ENCODE measurements around the gene VPS8. TPM values are rescaled to one million over a fixed set of nuclear protein-coding genes. Genes with fewer than 3 reads are reported as not detected.
A peak's percentile ranks its signal among the peaks of the same experiment; 100 is the strongest.

The VPS8 gene
- total and polyA plus RNA-seq, 2 of the 8 experiments (the other 6 are each of a cell fraction or from before 2014, with no cell fraction given), result 13.0 to 41.0 TPM

DNA sequence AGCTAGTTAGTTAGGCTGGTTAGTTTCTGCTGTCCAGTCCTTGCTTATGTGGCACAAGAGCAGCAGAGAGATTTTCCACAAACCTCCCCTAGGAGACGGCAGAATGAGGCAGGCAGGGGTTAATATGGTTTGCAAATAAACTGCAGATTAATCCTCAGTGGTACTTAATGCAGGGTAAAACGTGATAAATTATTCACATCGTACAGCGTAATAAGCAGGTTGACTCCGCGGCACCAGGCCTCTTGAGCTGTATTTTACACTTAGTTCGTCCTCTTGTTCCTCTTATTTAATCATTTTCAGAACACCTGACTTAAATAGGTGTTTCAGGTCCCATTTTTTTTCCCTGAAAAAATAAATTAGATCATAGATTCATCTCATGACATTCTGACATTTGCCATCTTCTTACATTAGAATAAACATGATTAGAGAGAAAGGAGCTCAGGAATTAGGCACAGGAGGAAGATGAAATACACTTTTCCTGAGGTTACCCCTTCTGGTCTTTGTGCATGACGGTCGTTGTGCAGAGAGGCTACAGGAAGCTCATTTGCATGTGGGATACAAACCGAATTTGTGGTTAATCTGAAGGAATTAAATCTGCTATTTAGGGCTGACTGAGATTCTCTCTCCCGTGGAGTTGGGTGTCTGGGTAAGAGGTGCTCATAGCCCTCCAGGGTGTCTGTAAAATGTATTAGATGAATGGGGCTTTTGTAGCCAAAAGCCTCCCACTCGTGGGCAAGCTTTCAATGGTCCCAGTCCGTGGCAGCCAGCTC is 27.1 kb upstream of the VPS8 start:
- Histone ChIP-seq H4K20me1 (replicated peaks in 1 of 2; ENCODE audit: control insufficient read depth in 1 of 2, insufficient read depth in 2 of 2, low read length in 2 of 2) (no peaks in the 10 kb centered on the region), H3K23me2 (ENCODE audit: low read depth, low read length) (no peaks in the 10 kb centered on the region), H2AK5ac (ENCODE audit: low read depth, low read length) (no peak overlapping the region), H3K4me3 (ENCODE audit: extremely low read depth in 1 of 4, insufficient read depth in 2 of 4, low read depth in 3 of 4, low read length in 4 of 4) (no peak overlapping the region), H4K8ac (ENCODE audit: extremely low read depth, insufficient read depth, low read length) (no peak overlapping the region), H2BK15ac (ENCODE audit: low read length) (no peak overlapping the region), H3K79me2 (ENCODE audit: control insufficient read depth in 1 of 2, insufficient read depth in 2 of 2, low read length in 2 of 2) (no peaks in the 10 kb centered on the region), H3K79me1 (ENCODE audit: low read depth, low read length) (no peaks in the 10 kb centered on the region), H3K23ac (ENCODE audit: insufficient read length) (no peak overlapping the region), H3K36me3 (ENCODE audit: control insufficient read depth in 2 of 4, insufficient read depth in 4 of 4, low read length in 3 of 4) (no peaks in the 10 kb centered on the region), H2BK12ac (ENCODE audit: low read depth, low read length) (0 out of 2 replicates have a peak overlapping the region, but pooled peaks have one; percentile 23), H4K91ac (replicated peaks; ENCODE audit: insufficient read length, low read length) (no peak overlapping the region), H3K27ac (ENCODE audit: low read depth, low read length) (no peak overlapping the region), H2BK5ac (ENCODE audit: low read depth, low read length) (no peak overlapping the region), H3K18ac (ENCODE audit: extremely low read depth, low read length) (no peak overlapping the region), H3K4ac (replicated peaks; ENCODE audit: insufficient read length, low read depth, low read length) (no peak overlapping the region), H3K9ac (replicated peaks in 1 of 4; ENCODE audit: extremely low read depth in 1 of 4, low read depth in 3 of 4, low read length in 3 of 4) (no peak overlapping the region; a peak in 1 of 7 replicates), H3K4me2 (ENCODE audit: insufficient read depth in 1 of 2, low read depth in 2 of 2, low read length in 2 of 2) (no peak overlapping the region), H2AFZ (ENCODE audit: low read length) (peak overlapping the region; percentile 23; the same call in 1 of the 2 replicates), H2BK120ac (replicated peaks; ENCODE audit: low read depth, low read length) (no peak overlapping the region), H4K5ac (ENCODE audit: insufficient read length, low read depth, low read length) (no peak overlapping the region), H3K14ac (ENCODE audit: insufficient read length) (no peak overlapping the region), H3K27me3 (replicated peaks in 1 of 4; ENCODE audit: control insufficient read depth in 3 of 4, extremely low read depth in 1 of 4, insufficient read depth in 3 of 4, low read length in 3 of 4) (no peaks in the 10 kb centered on the region; a peak in 1 of 7 replicates), H3K4me1 (replicated peaks in 1 of 4; ENCODE audit: control insufficient read depth in 3 of 4, insufficient read depth in 4 of 4, low read length in 3 of 4) (peaks cover 0 to 3% (median 1%) of the 10 kb centered on the region in 4 experiments; a peak in 1 of 7 replicates), H3K56ac (replicated peaks; ENCODE audit: insufficient read length, low read depth, low read length) (no peak overlapping the region), H2BK20ac (ENCODE audit: low read length) (no peak overlapping the region), H3K9me3 (ENCODE audit: insufficient read depth in 2 of 2, low read depth in 1 of 2, low read length in 1 of 2) (no peaks in the 10 kb centered on the region)
- POLR2A ChIA-PET (ENCODE audit: partially characterized antibody), result interaction anchor here (1.1 kb wide), 1 partner anchor 73 kb away, joined by 3 read pairs; the partner anchor contains the start of gene MAGEF1
- 87% methylated on average over 13 of the region's 13 CpGs; no CpG with 5 or more reads in 1 of the 2 experiments for WGBS, 2 experiments (ENCODE audit: extremely low coverage in 1 of 2, insufficient coverage in 1 of 2, insufficient read length in 1 of 2, insufficient replicate concordance in 2 of 2, low coverage in 1 of 2, low lambda C conversion rate in 2 of 2, missing lambda C conversion rate in 1 of 2)
- no peak for TF ChIP-seq TAF1 (IDR thresholded peaks at IDR 0.05; ENCODE audit: low read depth, low read length)
- TF ChIP-seq CREB1 (IDR thresholded peaks at IDR 0.05), result no peak
- TF ChIP-seq JUND (IDR thresholded peaks at IDR 0.05; ENCODE audit: low read length), result no peak
- no peak for TF ChIP-seq SIX5 (IDR thresholded peaks at IDR 0.05; ENCODE audit: low read depth, low read length)
- no peak for TF ChIP-seq POLR2AphosphoS5 (IDR thresholded peaks at IDR 0.05; ENCODE audit: low read depth, low read length)
- TF ChIP-seq RFX5 (IDR thresholded peaks at IDR 0.05; ENCODE audit: borderline replicate concordance, low read depth, low read length), result no peak
- TF ChIP-seq, protein P1, sequence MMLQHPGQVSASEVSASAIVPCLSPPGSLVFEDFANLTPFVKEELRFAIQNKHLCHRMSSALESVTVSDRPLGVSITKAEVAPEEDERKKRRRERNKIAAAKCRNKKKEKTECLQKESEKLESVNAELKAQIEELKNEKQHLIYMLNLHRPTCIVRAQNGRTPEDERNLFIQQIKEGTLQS (IDR thresholded peaks at IDR 0.05; ENCODE audit: insufficient read depth, low read depth, low read length), result no peak
- no peak for TF ChIP-seq SIRT6 (IDR thresholded peaks at IDR 0.05; ENCODE audit: low read length)
- no peak for DNase-seq (ENCODE audit: low read depth in 1 of 2, low spot score in 2 of 2)
- no peak for FAIRE-seq
- CTCF ChIA-PET (ENCODE audit: partially characterized antibody), result interaction anchor here (0.6 to 2.9 kb wide), 19 partner anchors 7 to 315 kb away, joined by 3 to 17 read pairs (median 3); partner anchors contain the start of gene EPHB3
